NCI-H524 treated with DMSO at 0.1 percent for 48 hours (cell line): ENCODE results near the gene AUTS2.
A peak's percentile ranks its signal among the peaks of the same experiment; 100 is the strongest.

Experiments used
- DNase-seq: peaks from one replicate; lab custom pipeline; 2025; lab: John Stamatoyannopoulos, UW

The AUTS2 gene

GRCh38 chr7:70504254-70504653, 906.0 kb downstream of the AUTS2 start:
- DNase-seq, result no peak

GRCh38 chr7:70505468-70505867, 907.2 kb downstream of the AUTS2 start:
- peak; percentile 50 for DNase-seq

DNA sequence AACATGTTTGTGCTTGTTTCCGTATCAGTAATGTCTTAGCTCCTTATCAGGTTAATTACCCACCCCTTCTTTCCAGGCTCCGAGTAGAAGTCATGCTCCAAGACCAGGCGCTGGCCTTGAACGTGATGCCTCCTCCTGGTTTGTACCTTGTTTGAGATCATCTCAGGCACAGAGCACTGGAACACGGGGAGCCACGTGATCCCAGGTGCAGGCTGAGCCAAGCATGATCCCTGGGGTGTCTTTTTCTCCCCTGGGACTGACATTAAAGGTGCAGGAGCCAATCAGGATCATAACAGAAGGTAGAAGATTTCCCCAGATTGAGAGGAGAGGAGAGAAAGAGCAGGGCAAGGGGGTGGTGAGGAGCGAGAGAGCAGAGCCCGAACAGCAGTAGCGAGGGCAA, 907.6 kb downstream of the AUTS2 start:
- DNase-seq, result no peak

DNA sequence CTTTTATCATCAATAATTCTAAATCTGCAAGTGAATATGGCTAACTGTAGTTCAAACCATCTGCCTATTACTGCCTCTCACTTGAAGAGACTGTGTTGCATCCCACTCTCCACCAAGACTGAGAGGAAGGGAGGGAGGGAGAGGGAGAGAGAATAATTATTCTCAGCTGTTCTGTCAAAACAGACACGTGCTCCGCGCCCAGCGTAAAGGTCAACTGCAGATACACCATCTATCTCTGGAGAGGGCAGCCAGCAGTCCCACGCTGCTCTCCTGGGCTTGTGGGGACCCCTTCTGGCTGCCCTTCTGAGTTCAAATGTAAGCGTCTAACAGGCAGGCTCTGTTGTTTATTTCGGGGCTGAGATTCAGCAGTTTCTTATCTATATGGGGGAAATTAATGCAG, 908.2 kb downstream of the AUTS2 start:
- DNase-seq, result peak; percentile 78

GRCh38 chr7:70512144-70512543, 913.9 kb downstream of the AUTS2 start:
- peak; percentile 70 for DNase-seq

DNA sequence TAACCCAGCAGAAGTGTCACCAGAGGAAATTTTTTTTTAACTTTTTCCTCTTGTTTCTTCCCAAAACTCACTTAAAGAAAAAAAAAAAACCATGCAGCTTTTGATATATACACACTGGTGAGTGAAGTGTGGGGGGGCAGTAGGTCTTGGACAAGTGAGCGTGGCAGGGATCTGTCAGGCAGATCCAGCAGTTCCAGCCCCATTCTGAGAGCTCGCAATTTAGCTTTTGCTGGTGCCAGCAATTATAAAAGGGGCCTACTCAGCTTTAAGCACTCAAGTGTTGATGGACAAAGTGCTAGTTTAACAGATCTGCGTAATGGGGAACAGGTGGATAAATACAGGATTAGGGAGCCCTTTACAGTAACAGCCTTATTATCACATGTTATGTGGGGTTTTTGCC, 914.5 kb downstream of the AUTS2 start:
- DNase-seq, result peak; percentile 95

- no peak for DNase-seq
These were observed 922.3 kb downstream of the AUTS2 start for GRCh38 chr7:70520611-70521010.

DNA sequence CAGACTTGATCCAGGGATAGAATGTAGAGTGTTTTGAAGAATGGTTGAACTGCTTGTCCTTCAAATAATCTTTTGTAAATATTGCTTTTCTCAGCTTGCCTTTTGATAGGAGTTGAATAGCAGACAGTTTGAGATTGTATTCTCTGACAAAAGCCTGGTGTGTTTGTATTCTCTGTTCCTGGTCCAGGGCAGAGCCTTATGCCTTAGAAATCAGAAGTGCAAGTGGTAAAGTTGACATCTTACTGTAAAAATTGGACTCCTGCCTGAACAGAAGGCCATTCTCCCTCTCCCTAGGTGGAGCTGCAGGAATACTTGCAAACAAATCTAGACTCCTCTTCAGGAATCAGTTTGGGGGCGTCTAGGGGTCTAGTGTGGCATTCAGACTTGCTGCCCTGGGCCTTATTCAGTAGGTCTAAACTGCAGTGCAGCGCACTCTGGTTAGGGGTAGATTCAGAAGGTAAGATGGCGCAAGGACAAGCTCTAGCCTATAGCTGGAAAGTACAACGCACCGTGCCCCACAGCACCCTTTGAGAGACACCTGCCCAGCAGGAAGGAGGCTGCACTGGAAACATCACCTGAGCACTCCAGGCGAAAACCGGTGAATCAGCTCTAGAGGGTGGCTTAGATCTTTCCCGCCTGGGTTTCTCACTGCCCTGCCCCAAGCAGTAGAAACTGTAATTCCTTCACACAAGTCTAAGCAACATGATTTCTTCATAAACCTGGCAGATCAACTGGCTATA, 925.1 kb downstream of the AUTS2 start:
- no peak for DNase-seq

DNA sequence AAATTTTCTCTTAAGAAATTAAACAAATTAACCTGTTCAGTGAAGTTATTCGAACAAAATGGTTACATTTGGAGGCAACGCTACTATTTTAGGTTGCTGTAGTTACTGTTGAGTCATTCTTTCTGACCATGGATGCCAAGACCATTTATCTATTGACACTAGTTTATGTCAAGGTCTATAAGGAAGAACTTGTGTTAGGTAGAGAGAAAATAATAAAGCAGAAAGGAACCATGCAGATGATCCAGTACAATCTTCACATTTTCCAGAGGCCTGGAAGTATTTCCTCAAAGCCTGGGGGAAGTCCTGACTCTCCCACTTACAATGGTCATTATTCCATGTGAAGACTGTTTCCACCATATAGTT, 925.7 kb downstream of the AUTS2 start:
- DNase-seq, result no peak

GRCh38 chr7:70525991-70526390, 927.7 kb downstream of the AUTS2 start:
- DNase-seq, result no peak

DNA sequence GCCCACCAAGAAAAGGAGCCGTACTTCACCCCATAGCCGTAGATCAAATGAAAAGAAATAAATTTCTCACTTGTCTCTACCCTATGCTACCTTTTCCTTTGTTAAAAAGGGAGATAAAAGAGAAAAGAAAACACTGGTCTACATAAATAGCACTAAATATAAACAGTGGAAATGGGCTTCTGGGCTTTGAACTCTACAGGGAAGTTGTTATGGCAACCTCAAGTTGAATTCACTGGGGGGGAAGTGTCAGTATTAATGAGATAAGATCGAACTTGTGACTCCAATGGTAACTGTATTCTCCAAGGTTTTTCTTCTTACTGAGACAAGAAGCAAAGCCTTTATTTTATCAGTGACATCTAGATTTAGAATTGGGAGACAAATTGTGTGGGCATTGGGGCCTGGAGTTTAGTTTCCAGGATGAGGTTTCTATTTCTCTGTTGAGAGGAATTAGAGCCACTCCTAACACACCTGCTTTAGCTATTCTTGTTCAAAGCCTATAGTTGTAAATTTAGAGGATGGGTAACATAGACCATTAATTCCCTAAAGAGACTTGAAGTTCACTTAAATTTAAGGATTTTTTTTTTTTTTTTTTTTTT, 929.3 kb downstream of the AUTS2 start:
- DNase-seq, result peak; percentile 12

DNA sequence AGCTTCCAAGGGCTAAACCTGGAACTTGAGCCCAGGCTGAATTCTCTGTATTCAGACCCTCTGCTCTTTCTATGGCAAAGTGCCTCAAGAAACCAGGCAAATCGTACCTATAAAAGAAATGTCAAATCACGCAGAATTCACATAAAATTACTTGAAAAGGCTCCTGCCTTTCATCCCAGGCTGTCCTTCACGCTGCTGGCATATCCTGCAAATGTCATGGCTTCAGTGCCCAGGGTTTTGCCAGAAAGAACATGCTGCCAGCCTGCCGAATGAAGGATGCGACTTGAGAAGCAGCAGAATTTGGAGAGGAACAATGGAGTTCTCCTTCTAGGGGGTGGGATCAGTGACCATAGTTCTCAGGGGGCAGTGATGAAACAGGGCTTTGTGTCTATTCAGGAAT, 931.2 kb downstream of the AUTS2 start:
- DNase-seq, result no peak

DNA sequence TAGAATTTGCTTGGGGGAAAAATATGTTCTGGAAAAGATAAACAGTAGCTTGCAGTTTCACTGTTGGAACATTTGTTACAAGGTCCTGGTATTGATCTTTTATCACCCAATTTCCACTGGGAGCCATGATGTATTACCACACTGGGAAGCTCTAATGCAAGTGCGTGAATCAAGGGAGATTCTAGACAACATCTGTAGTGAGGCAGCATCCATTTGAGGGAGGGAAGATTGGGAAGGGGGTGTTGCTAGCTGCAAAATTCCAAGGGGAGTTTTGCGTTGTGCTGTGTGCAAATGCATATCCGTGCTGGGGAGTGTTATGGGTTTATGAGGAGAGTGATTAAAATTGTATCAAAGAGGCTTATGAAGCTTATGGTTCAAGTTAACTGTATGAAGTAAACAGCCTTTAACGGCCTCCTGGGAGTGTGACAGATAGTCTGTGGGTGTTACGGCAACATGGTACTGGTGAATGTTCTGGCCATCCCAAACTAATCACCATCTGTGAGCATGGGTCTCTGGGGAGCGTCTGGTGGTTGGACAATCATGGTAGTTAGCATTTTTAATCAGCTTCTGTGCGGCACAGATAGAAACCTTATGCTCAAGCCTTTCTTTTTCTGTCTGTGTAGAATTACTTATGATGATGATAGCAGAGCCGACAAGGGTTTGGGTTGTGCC, 931.8 kb downstream of the AUTS2 start:
- peak; percentile 97 for DNase-seq

- no peak for DNase-seq
These were observed 935.3 kb downstream of the AUTS2 start for GRCh38 chr7:70533614-70534013.

- DNase-seq, result no peak
These were observed 940.9 kb downstream of the AUTS2 start for GRCh38 chr7:70539205-70539604.

DNA sequence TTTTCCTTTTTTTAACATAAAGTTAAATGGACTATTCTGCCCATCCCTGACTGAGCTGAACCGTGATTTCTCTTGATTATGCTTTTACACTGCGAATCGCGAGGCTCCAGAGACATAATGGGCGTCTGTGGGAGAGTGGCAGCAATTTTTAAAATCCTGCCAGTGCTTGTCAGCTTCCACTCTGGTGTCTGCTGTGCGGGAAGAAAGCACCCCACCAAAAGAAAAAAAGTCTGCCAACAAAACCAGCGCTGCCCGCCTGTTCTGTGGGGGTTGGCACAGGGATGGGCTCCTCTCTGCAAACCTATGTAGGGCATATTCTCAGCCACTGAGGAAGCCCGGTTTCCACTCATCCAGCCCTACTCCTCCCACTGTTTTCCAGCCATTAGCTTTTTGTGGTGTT, 941.3 kb downstream of the AUTS2 start:
- no peak for DNase-seq

DNA sequence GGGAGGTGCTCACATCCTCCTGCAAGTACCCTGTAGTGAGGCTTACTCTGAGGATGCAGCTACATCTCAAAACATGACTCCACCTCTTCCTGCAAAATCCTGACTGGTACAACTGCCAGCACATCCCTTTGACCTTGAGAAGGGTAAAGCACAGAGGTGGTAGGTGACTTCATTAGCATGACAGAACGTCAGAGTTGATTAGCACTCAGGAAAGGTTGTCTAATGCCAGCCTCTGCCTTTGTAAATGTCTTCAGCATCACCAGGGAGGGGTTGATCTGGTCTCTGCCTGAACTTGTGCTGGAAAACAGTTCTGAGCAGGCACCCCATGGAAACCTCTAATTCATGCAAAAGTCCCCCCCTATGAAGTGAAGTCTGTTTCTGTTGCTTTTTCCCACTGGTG, 942.4 kb downstream of the AUTS2 start:
- no peak for DNase-seq

- no peak for DNase-seq
These were observed 944.6 kb downstream of the AUTS2 start for GRCh38 chr7:70542750-70543376.

- no peak for DNase-seq
These were observed 945.7 kb downstream of the AUTS2 start for GRCh38 chr7:70544016-70544415.

- no peak for DNase-seq
These were observed 946.9 kb downstream of the AUTS2 start for GRCh38 chr7:70545214-70545613.

- DNase-seq, result no peak
These were observed 953.9 kb downstream of the AUTS2 start for GRCh38 chr7:70552141-70552540.

GRCh38 chr7:70553364-70553763, 955.1 kb downstream of the AUTS2 start:
- no peak for DNase-seq

- DNase-seq, result no peak
These were observed 956.4 kb downstream of the AUTS2 start for GRCh38 chr7:70554646-70555045.
